A673 (cell line): ENCODE results near the gene CENPO. TPM values are rescaled to one million over a fixed set of nuclear protein-coding genes. Genes with fewer than 3 reads are reported as not detected.

Source experiments
- BruUV-seq: library from RNA; stranded (reverse); fragments of 400-500 nt; replicated peaks from 2 replicates; lab custom pipeline; 2021; lab: Mats Ljungman, UMichigan
- CTCF ChIA-PET: fragments of 300-600 bp; sonication (Branson Sonifier 250); formaldehyde crosslinking; loops from one replicate; lab custom pipeline; 2022; ENCODE audit warnings: antibody characterized with exemption; lab: Charles Lee
- POLR2A ChIA-PET: fragments of 300-600 bp; sonication (Branson Sonifier 250); formaldehyde crosslinking; loops from one replicate; lab custom pipeline; 2022; ENCODE audit warnings: antibody characterized with exemption; ENCODE audit not compliant: low non-redundant PET; lab: Charles Lee
- DNase-seq: peaks from one replicate; pipeline ENCODE4 v3.0.0-alpha.2; 2015; ENCODE audit warnings: low spot score
- H3K27ac ChIP-seq: fragments of 200-600 bp; sonication (generic); 2 replicates; pipeline ENCODE4 v1.5.1; 2016; ENCODE audit warnings: mixed run types, low read depth, mild to moderate bottlenecking, mixed read lengths, antibody characterized with exemption, low read length; ENCODE audit not compliant: poor library complexity, severe bottlenecking
- H3K27me3 ChIP-seq: fragments of 200-600 bp; sonication (generic); replicated peaks from 2 replicates; pipeline ENCODE4 v1.6.1; 2017; ENCODE audit warnings: mixed run types, low read depth, mild to moderate bottlenecking, mixed read lengths, antibody characterized with exemption, low read length; ENCODE audit not compliant: insufficient read depth, poor library complexity
- H3K36me3 ChIP-seq: fragments of 200-600 bp; sonication (generic); 2 replicates; pipeline ENCODE4 v1.6.1; 2016; ENCODE audit warnings: mixed run types, mild to moderate bottlenecking, mixed read lengths, antibody characterized with exemption, low read length; ENCODE audit not compliant: insufficient read depth, poor library complexity, severe bottlenecking
- H3K4me1 ChIP-seq: fragments of 200-600 bp; sonication (generic); 2 replicates; pipeline ENCODE4 v1.6.1; 2017; ENCODE audit warnings: mixed run types, mild to moderate bottlenecking, mixed read lengths, antibody characterized with exemption, low read length; ENCODE audit not compliant: insufficient read depth, poor library complexity, severe bottlenecking
- H3K4me3 ChIP-seq: fragments of 200-600 bp; sonication (generic); 2 replicates; pipeline ENCODE4 v1.5.1; 2016; ENCODE audit warnings: low read depth, mixed run types, mild to moderate bottlenecking, mixed read lengths, low read length; ENCODE audit not compliant: poor library complexity, severe bottlenecking
- H3K9me3 ChIP-seq: fragments of 200-600 bp; sonication (generic); 2 replicates; pipeline ENCODE4 v1.6.1; 2016; ENCODE audit warnings: mixed run types, low read depth, mild to moderate bottlenecking, mixed read lengths, antibody characterized with exemption, low read length; ENCODE audit not compliant: poor library complexity, severe bottlenecking
- CTCF ChIP-seq: fragments of 300-800, 200-600 bp; sonication (generic); conservative IDR thresholded peaks from 2 replicates; pipeline ENCODE4 v1.5.1; 2017; ENCODE audit warnings: low read depth, mild to moderate bottlenecking, antibody characterized with exemption, low read length, moderate library complexity, mixed read lengths
- EZH2 ChIP-seq: fragments of 200-600 bp; sonication (generic); IDR thresholded peaks from 2 replicates; pipeline ENCODE4 v1.6.1; 2017; ENCODE audit warnings: borderline replicate concordance, low read depth, mild to moderate bottlenecking, mixed read lengths, antibody characterized with exemption, low read length; ENCODE audit not compliant: poor library complexity, severe bottlenecking
- intact Hi-C: fragments of 100-400 bp; cut with micrococcal nuclease; formaldehyde crosslinking; loops from one replicate; pipeline ENCODE4 v1.10.0; 2022; ENCODE audit not compliant: unreplicated experiment
- total RNA-seq: library from RNA; stranded (reverse); gene quantifications from 2 replicates; pipeline ENCODE4 v1.2.3, GENCODE V29; 2021

Gene CENPO
- total RNA-seq, 1 experiment from 2014 or later: 69.4 TPM

GRCh38 chr2:24824071-24824588 lies 30.9 kb downstream of the CENPO start:
- no peaks in the 10 kb centered on the region for H3K4me1 ChIP-seq
- no TSS peak for BruUV-seq
- no peak for DNase-seq
- ChIA-PET CTCF (no interaction called here), POLR2A (no interaction called here)
- H3K27me3 ChIP-seq: no peaks in the 10 kb centered on the region
- no peak for TF ChIP-seq EZH2
- no peak for TF ChIP-seq CTCF
- H3K36me3 ChIP-seq: peaks cover 31% of the 10 kb centered on the region
- no peak overlapping the region for H3K27ac ChIP-seq
- H3K9me3 ChIP-seq: no peaks in the 10 kb centered on the region
- H3K4me3 ChIP-seq: no peak overlapping the region
- intact Hi-C loops: loop anchor here (10.0 kb wide), 1 partner anchor 329 kb away; the partner anchor contains the start of gene NCOA1

DNA sequence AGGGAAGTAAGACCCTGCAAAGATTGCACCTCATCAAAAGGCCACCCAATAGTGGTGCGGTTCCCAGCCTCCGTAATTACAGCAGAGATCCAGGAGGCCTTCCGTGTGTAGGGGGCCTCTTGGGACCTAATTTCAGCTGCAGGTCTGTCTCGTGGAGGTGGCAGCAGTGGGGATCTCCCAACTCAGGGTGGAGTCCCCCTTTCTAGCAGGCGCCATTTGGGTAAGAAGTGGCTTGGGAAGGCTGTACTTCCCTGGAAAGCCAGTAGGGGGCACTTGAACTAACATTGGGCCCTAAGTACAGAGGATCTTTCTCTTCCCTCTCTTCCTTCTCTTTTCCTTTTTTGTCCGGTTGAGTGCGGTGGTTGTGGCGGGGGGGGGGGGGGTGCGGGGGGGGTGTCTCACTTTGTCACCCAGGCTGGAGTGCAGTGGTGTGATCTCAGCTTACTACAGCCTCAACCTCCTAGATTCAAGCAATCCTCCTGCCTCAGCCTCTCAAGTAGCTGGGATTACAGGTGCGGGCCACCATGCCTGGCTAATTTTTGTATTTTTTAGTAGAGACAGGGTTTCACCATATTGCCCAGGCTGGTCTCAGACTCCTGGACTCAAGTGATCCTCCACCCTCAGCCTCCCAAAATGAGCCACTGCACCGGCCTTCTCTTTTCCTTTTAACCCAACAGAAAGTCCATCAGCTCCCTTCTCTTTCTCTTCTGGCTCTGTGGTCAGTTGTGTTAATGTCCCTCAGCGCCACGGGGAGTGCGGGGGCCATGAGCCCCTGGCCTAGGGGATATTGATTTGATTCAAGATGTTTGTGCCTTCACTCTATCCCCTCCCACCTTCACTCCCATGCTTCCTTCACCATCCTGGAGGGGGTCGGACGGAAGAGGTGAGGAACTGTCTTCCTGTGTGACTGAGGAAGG lies 32.0 kb downstream of the CENPO start:
- Histone ChIP-seq H3K27me3 (no peaks in the 10 kb centered on the region), H3K4me3 (no peak overlapping the region), H3K36me3 (peaks cover 23% of the 10 kb centered on the region), H3K4me1 (no peaks in the 10 kb centered on the region), H3K27ac (no peak overlapping the region), H3K9me3 (no peaks in the 10 kb centered on the region)
- peak; percentile 50 for DNase-seq
- TF ChIP-seq EZH2 (no peak), CTCF (peak; percentile 76)
- intact Hi-C loops: loop anchor here (10.0 kb wide), 1 partner anchor 330 kb away; the partner anchor contains the start of gene NCOA1
- POLR2A ChIA-PET: no interaction called here
- CTCF ChIA-PET: interaction anchor here (0.6 kb wide), 1 partner anchor 72 kb away, joined by 3 read pairs; no protein-coding TSS in a partner anchor
- no TSS peak for BruUV-seq

DNA sequence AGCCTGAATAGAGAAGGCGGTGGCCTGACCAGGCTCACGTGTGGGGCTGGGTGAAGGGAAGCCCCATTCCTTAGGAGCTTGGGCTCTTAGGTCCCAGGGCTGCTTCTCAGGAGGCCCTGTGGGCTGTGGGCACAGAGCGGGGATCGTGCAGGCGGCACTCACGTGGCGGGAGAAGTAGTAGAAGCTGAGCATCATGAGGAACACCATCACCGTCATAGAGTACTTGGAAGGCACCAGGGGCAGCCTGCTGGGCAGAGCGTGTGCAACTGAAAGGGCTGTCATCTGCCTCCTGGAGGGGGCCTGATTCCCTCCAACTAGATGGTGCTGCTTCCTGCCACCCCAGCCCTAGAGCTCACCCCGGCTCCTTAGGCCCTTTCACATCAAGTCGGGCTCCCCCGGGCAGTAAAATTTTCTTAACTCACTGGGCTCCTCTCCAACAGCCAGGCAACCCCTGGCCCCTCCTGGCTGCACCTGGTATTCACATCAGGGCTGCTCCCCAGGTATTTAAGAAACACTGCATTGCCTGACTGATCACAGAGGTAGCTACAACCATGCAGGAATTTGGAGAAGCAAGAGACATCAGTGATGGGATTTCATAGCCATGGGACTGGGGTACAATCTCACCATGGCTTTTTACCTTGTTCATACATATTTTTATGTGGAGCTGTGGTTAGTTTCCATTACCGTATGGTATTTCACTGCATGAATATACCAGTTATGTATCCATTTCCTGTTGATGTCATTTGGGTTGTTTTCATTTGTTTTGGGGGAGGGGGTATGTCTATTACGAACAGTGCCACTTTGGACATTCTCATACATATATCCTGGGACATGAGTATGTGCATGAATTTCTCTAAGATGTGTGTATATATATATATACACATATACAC lies 32.9 kb downstream of the CENPO start:
- POLR2A ChIA-PET: no interaction called here
- Histone ChIP-seq H3K27me3 (no peaks in the 10 kb centered on the region), H3K9me3 (no peaks in the 10 kb centered on the region), H3K4me1 (no peaks in the 10 kb centered on the region), H3K4me3 (no peak overlapping the region), H3K36me3 (peaks cover 23% of the 10 kb centered on the region), H3K27ac (no peak overlapping the region)
- DNase-seq: no peak
- TF ChIP-seq CTCF: no peak
- TF ChIP-seq EZH2: no peak
- CTCF ChIA-PET: no interaction called here
- no TSS peak for BruUV-seq
- intact Hi-C loops: loop anchor here (2.0 to 10.0 kb wide), 2 partner anchors 213 to 331 kb away; partner anchors contain the start of gene NCOA1
